ENCODE data around the gene ANKMY1. TPM values are rescaled to one million over a fixed set of nuclear protein-coding genes. Genes with fewer than 3 reads are reported as not detected.

Gene ANKMY1
- total RNA-seq, 1 experiment from 2014 or later: 19.5 TPM

GRCh38 chr2:240529344-240529999, 28.3 kb downstream of the ANKMY1 start:
- Histone ChIP-seq H3K79me2 (ENCODE audit: low read length) (no peaks in the 10 kb centered on the region), H4K20me1 (ENCODE audit: low read length) (no peaks in the 10 kb centered on the region), H3K9me3 (ENCODE audit: low read length) (peaks cover 18% of the 10 kb centered on the region), H3F3A (ENCODE audit: low read length, unreplicated experiment) (no peaks in the 10 kb centered on the region), H2AFZ (ENCODE audit: low read length) (no peak overlapping the region), H3K4me3 (ENCODE audit: low read length) (no peak overlapping the region), H3K4me2 (ENCODE audit: low read length) (no peak overlapping the region), H3K4me1 (ENCODE audit: insufficient read depth, low read length) (no peaks in the 10 kb centered on the region), H3K9ac (ENCODE audit: low read length) (no peak overlapping the region), H3K27me3 (ENCODE audit: low read length) (no peaks in the 10 kb centered on the region), H3K9me2 (replicated peaks; ENCODE audit: low read length) (no peaks in the 10 kb centered on the region), H3K36me3 (ENCODE audit: low read depth, low read length) (peaks cover 40% of the 10 kb centered on the region), H3K27ac (ENCODE audit: low read length) (no peak overlapping the region)
- ChIA-PET POLR2A (ENCODE audit: unreplicated experiment) (no interaction called here), CTCF (no interaction called here)
- intact Hi-C loops (cut with micrococcal nuclease): no loop called here
- no peak for TF ChIP-seq EZH2phosphoT487 (IDR thresholded peaks at IDR 0.05; ENCODE audit: borderline replicate concordance, low read length)
- TF ChIP-seq, protein P1, sequence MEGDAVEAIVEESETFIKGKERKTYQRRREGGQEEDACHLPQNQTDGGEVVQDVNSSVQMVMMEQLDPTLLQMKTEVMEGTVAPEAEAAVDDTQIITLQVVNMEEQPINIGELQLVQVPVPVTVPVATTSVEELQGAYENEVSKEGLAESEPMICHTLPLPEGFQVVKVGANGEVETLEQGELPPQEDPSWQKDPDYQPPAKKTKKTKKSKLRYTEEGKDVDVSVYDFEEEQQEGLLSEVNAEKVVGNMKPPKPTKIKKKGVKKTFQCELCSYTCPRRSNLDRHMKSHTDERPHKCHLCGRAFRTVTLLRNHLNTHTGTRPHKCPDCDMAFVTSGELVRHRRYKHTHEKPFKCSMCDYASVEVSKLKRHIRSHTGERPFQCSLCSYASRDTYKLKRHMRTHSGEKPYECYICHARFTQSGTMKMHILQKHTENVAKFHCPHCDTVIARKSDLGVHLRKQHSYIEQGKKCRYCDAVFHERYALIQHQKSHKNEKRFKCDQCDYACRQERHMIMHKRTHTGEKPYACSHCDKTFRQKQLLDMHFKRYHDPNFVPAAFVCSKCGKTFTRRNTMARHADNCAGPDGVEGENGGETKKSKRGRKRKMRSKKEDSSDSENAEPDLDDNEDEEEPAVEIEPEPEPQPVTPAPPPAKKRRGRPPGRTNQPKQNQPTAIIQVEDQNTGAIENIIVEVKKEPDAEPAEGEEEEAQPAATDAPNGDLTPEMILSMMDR (conservative IDR thresholded peaks at IDR 0.05; ENCODE audit: low read depth, low read length): no peak
- TF ChIP-seq EZH2 (IDR thresholded peaks at IDR 0.05; ENCODE audit: low read length, unreplicated experiment): no peak
- no peak for DNase-seq
- no TSS peak for BruUV-seq (replicated peaks)
- no peak for ATAC-seq

GRCh38 chr2:240528406-240529040, 29.3 kb downstream of the ANKMY1 start:
- no peak for DNase-seq
- no peaks in the 10 kb centered on the region for H4K20me1 ChIP-seq (ENCODE audit: low read length)
- H3K4me3 ChIP-seq (ENCODE audit: low read length): no peak overlapping the region
- H3K4me1 ChIP-seq (ENCODE audit: insufficient read depth, low read length): no peaks in the 10 kb centered on the region
- H3K36me3 ChIP-seq (ENCODE audit: low read depth, low read length): peaks cover 49% of the 10 kb centered on the region
- peaks cover 18% of the 10 kb centered on the region for H3K9me3 ChIP-seq (ENCODE audit: low read length)
- no peak overlapping the region for H3K27ac ChIP-seq (ENCODE audit: low read length)
- no peak overlapping the region for H2AFZ ChIP-seq (ENCODE audit: low read length)
- no TSS peak for BruUV-seq (replicated peaks)
- no peaks in the 10 kb centered on the region for H3K9me2 ChIP-seq (replicated peaks; ENCODE audit: low read length)
- H3K79me2 ChIP-seq (ENCODE audit: low read length): no peaks in the 10 kb centered on the region
- H3K9ac ChIP-seq (ENCODE audit: low read length): no peak overlapping the region
- no peak overlapping the region for H3K4me2 ChIP-seq (ENCODE audit: low read length)
- no peak for ATAC-seq
- intact Hi-C loops (cut with micrococcal nuclease): no loop called here
- H3F3A ChIP-seq (ENCODE audit: low read length, unreplicated experiment): no peaks in the 10 kb centered on the region
- TF ChIP-seq, protein P1 (conservative IDR thresholded peaks at IDR 0.05; ENCODE audit: low read depth, low read length): no peak
- TF ChIP-seq EZH2phosphoT487 (IDR thresholded peaks at IDR 0.05; ENCODE audit: borderline replicate concordance, low read length): no peak
- no peak for TF ChIP-seq EZH2 (IDR thresholded peaks at IDR 0.05; ENCODE audit: low read length, unreplicated experiment)
- POLR2A ChIA-PET (ENCODE audit: unreplicated experiment): no interaction called here
- CTCF ChIA-PET: no interaction called here
- no peaks in the 10 kb centered on the region for H3K27me3 ChIP-seq (ENCODE audit: low read length)

DNA sequence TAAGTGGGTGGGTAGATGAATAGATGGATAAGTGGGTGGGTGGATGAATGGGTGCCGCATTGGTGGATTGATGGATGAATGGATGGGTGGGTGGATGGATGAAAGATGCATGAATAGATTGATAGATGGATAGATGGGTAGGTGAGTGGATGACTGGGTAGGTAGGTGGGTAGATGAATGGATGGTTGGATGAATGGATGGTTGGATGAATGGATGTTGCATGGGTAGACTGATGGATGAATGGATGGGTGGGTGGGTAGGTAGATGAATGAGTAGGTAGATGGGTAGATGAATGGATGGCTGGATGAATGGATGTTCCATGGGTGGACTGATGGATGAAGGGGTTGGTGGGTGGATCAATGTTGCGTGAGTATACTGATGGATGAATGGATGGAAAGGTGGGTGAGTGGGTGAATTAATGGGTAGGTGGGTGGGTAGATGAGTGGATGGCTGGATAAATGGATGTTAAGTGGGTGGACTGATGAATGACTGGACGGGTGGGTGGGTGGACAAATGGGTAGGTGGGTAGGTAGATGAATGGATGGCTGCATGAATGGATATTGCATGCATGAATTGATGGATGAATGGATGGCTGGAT, 30.5 kb downstream of the ANKMY1 start:
- no peak overlapping the region for H3K4me2 ChIP-seq (ENCODE audit: low read length)
- no peaks in the 10 kb centered on the region for H3K27me3 ChIP-seq (ENCODE audit: low read length)
- H3K27ac ChIP-seq (ENCODE audit: low read length): no peak overlapping the region
- H3K9me3 ChIP-seq (ENCODE audit: low read length): peaks cover 15% of the 10 kb centered on the region
- intact Hi-C loops (cut with micrococcal nuclease): no loop called here
- BruUV-seq (replicated peaks): no TSS peak
- H3K9me2 ChIP-seq (replicated peaks; ENCODE audit: low read length): no peaks in the 10 kb centered on the region
- H4K20me1 ChIP-seq (ENCODE audit: low read length): no peaks in the 10 kb centered on the region
- ChIA-PET CTCF (no interaction called here), POLR2A (ENCODE audit: unreplicated experiment) (no interaction called here)
- peaks cover 56% of the 10 kb centered on the region for H3K36me3 ChIP-seq (ENCODE audit: low read depth, low read length)
- ATAC-seq (no peak), DNase-seq (no peak)
- H3K4me1 ChIP-seq (ENCODE audit: insufficient read depth, low read length): no peaks in the 10 kb centered on the region
- no peaks in the 10 kb centered on the region for H3F3A ChIP-seq (ENCODE audit: low read length, unreplicated experiment)
- H3K4me3 ChIP-seq (ENCODE audit: low read length): no peak overlapping the region
- TF ChIP-seq, protein P1 (conservative IDR thresholded peaks at IDR 0.05; ENCODE audit: low read depth, low read length): no peak
- TF ChIP-seq EZH2 (IDR thresholded peaks at IDR 0.05; ENCODE audit: low read length, unreplicated experiment) (no peak), EZH2phosphoT487 (IDR thresholded peaks at IDR 0.05; ENCODE audit: borderline replicate concordance, low read length) (no peak)
- no peak overlapping the region for H3K9ac ChIP-seq (ENCODE audit: low read length)
- H2AFZ ChIP-seq (ENCODE audit: low read length): no peak overlapping the region
- H3K79me2 ChIP-seq (ENCODE audit: low read length): no peaks in the 10 kb centered on the region

Measured in PC-3 (cell line).